GM12878 (cell line): ENCODE data around the gene CCSER2.

ENCODE experiments used
- ATF3 ChIP-seq: IDR thresholded peaks from 2 replicates; pipeline ENCODE4 v1.6.1; 2011; ENCODE audit warnings: low read depth, mild to moderate bottlenecking, low read length, moderate library complexity, borderline replicate concordance; ENCODE audit errors: extremely low read depth
- BHLHE40 ChIP-seq, 2 experiments: fragments of 450-650 bp in 1 of 2; IDR thresholded peaks; 2 replicates each; pipeline ENCODE4 v1.6.1; 2011 to 2017; ENCODE audit warnings: low read depth in 2 of 2, borderline replicate concordance in 1 of 2, improper control_type of control experiment in 1 of 2, low read length in 1 of 2, mild to moderate bottlenecking in 1 of 2
- ELK1 ChIP-seq: IDR thresholded peaks from 2 replicates; pipeline ENCODE4 v1.6.1; 2012; ENCODE audit warnings: low read depth, low read length, improper control_type of control experiment
- GATAD2B ChIP-seq: fragments of 450-650 bp; conservative IDR thresholded peaks from 2 replicates; pipeline ENCODE4 v1.6.1; 2017; ENCODE audit warnings: low read depth, mild to moderate bottlenecking, moderate library complexity
- JUND ChIP-seq: IDR thresholded peaks from 2 replicates; pipeline ENCODE4 v1.6.1; 2012; ENCODE audit warnings: low read depth, mild to moderate bottlenecking, low read length, improper control_type of control experiment, moderate library complexity
- NFXL1 ChIP-seq: fragments of 450-650 bp; IDR thresholded peaks from 2 replicates; pipeline ENCODE4 v1.6.1; 2017; ENCODE audit warnings: antibody characterized with exemption, mild to moderate bottlenecking, borderline replicate concordance
- SKIL ChIP-seq: fragments of 450-650 bp; IDR thresholded peaks from 2 replicates; pipeline ENCODE4 v1.6.1; 2017; ENCODE audit warnings: mild to moderate bottlenecking, low read depth, inconsistent platforms; ENCODE audit not compliant: poor library complexity, severe bottlenecking

- TF ChIP-seq BHLHE40 (IDR thresholded peaks at IDR 0.05; ENCODE audit: borderline replicate concordance in 1 of 2, low read depth in 2 of 2, low read length in 1 of 2) (no peak), GATAD2B (no peak), SKIL (no peak), JUND (no peak), ELK1 (no peak), NFXL1 (no peak), ATF3 (no peak)
Measured at GRCh38 chr10:84478151-84478550, 149.8 kb downstream of the CCSER2 start.
